HCT116 (cell line): Measurements from ENCODE around the gene QSOX1. TPM values are rescaled to one million over a fixed set of nuclear protein-coding genes. Genes with fewer than 3 reads are reported as not detected.
A peak's percentile ranks its signal among the peaks of the same experiment; 100 is the strongest.

Experiments
- ATAC-seq: fragments of 200-7000 bp; cut with Tn5 transposase; 2 replicates; pipeline ENCODE4 v1.9.1; 2020; ENCODE audit warnings: mild to moderate bottlenecking, moderate library complexity
- BruUV-seq: library from RNA; stranded (reverse); fragments of 400-500 nt; replicated peaks from 2 replicates; lab custom pipeline; 2021; lab: Mats Ljungman, UMichigan
- CTCF ChIA-PET: fragments of 300-600 bp; sonication (Branson Sonifier 250); formaldehyde crosslinking; loops from one replicate; lab custom pipeline; 2021; ENCODE audit warnings: antibody characterized with exemption; lab: Charles Lee
- POLR2A ChIA-PET: fragments of 300-600, 350-600 bp; sonication (Branson Sonifier 250); formaldehyde crosslinking; loops from one replicate; lab custom pipeline; 2021; ENCODE audit warnings: antibody characterized with exemption; lab: Charles Lee
- RAD21 ChIA-PET, 2 experiments: fragments of 300-600 bp; sonication (Branson Sonifier 250); formaldehyde crosslinking; loops; one replicate each; lab custom pipeline; 2023; ENCODE audit warnings: low total read pairs in 2 of 2; ENCODE audit not compliant: uncharacterized antibody in 2 of 2, unreplicated experiment in 2 of 2, low non-redundant PET in 1 of 2; lab: Charles Lee
- DNase-seq: peaks from one replicate; pipeline ENCODE4 v3.0.0-alpha.2; 2010; ENCODE audit warnings: low read depth, low spot score
- H2AFZ ChIP-seq: fragments of 200-600 bp; shearing (Covaris generic), sonication (generic); 2 replicates; pipeline ENCODE4 v1.6.1; 2017; ENCODE audit warnings: low read depth, mixed run types, mixed read lengths, antibody characterized with exemption, low read length; ENCODE audit not compliant: poor library complexity, severe bottlenecking
- H3K27ac ChIP-seq: 2 replicates; pipeline ENCODE4 v1.5.1; 2012; ENCODE audit warnings: low read depth, low read length
- H3K27me3 ChIP-seq: fragments of 200-600 bp; sonication (generic); 2 replicates; pipeline ENCODE4 v1.6.1; 2016; ENCODE audit warnings: mixed run types, low read length, mixed read lengths; ENCODE audit not compliant: insufficient read depth
- H3K36me3 ChIP-seq, 2 experiments: fragments of 200-500 bp in 1 of 2; fragments of 200-600 bp in 1 of 2; sonication (Bioruptor generic) in 1 of 2; sonication (generic) in 1 of 2; 2 replicates each; pipeline versions ENCODE4 v1.5.1 to v1.6.1; 2014 to 2016; ENCODE audit warnings: low read length in 2 of 2, inconsistent platforms in 1 of 2, mixed read lengths in 1 of 2, mixed run types in 1 of 2; ENCODE audit not compliant: insufficient read depth in 2 of 2, control insufficient read depth in 1 of 2
- H3K4me1 ChIP-seq, 2 experiments: fragments of 200-600 bp in 1 of 2; sonication (generic) in 1 of 2; 2 replicates each; pipeline versions ENCODE4 v1.5.1 to v1.6.1; 2012 to 2017; ENCODE audit warnings: low read length in 2 of 2, inconsistent platforms in 1 of 2, mild to moderate bottlenecking in 1 of 2, mixed read lengths in 1 of 2, mixed run types in 1 of 2, moderate library complexity in 1 of 2; ENCODE audit not compliant: insufficient read depth in 2 of 2, control insufficient read depth in 1 of 2
- H3K4me2 ChIP-seq: fragments of 200-600 bp; sonication (generic); 2 replicates; pipeline ENCODE4 v1.6.1; 2017; ENCODE audit warnings: mixed run types, low read length, mixed read lengths
- H3K4me3 ChIP-seq, 2 experiments: fragments of 200-600 bp in 1 of 2; sonication (generic) in 1 of 2; replicated peaks in 1 of 2; 2 replicates each; pipeline ENCODE4 v1.5.1; 2011 to 2016; ENCODE audit warnings: low read length in 2 of 2, control low read depth in 1 of 2, low read depth in 1 of 2, mild to moderate bottlenecking in 1 of 2, mixed read lengths in 1 of 2, mixed run types in 1 of 2
- H3K79me2 ChIP-seq: fragments of 200-600 bp; sonication (generic); 2 replicates; pipeline ENCODE4 v1.6.1; 2017; ENCODE audit warnings: mild to moderate bottlenecking, mixed run types, low read length, moderate library complexity, mixed read lengths; ENCODE audit not compliant: insufficient read depth
- H3K9ac ChIP-seq: fragments of 200-600 bp; sonication (generic); 2 replicates; pipeline ENCODE4 v1.6.1; 2016; ENCODE audit warnings: low read length, mixed read lengths
- H3K9me2 ChIP-seq: fragments of 200-600 bp; sonication (generic), shearing (Covaris generic); 2 replicates; pipeline ENCODE4 v1.6.1; 2017; ENCODE audit warnings: mixed run types, mild to moderate bottlenecking, moderate library complexity; ENCODE audit not compliant: insufficient read depth
- H3K9me3 ChIP-seq, 2 experiments: fragments of 200-500 bp in 1 of 2; fragments of 200-600 bp in 1 of 2; sonication (Bioruptor generic) in 1 of 2; sonication (generic) in 1 of 2; 2 replicates each; pipeline ENCODE4 v1.6.1; 2014 to 2017; ENCODE audit warnings: low read length in 2 of 2, mixed read lengths in 2 of 2, inconsistent platforms in 1 of 2, low read depth in 1 of 2, mild to moderate bottlenecking in 1 of 2, mixed run types in 1 of 2, moderate library complexity in 1 of 2; ENCODE audit not compliant: control insufficient read depth in 1 of 2, insufficient read depth in 1 of 2
- H4K20me1 ChIP-seq: fragments of 200-600 bp; sonication (generic), shearing (Covaris generic); 2 replicates; pipeline ENCODE4 v1.6.1; 2017; ENCODE audit warnings: mixed run types, mild to moderate bottlenecking, moderate library complexity; ENCODE audit not compliant: insufficient read depth
- EGR1 ChIP-seq: IDR thresholded peaks from 2 replicates; pipeline ENCODE4 v1.6.1; 2012; ENCODE audit warnings: low read depth
- ELF1 ChIP-seq: IDR thresholded peaks from 2 replicates; pipeline ENCODE4 v1.6.1; 2012; ENCODE audit warnings: low read depth, borderline replicate concordance
- EZH2 ChIP-seq: fragments of 200-600 bp; sonication (generic); IDR thresholded peaks from 2 replicates; pipeline ENCODE4 v1.6.1; 2017; ENCODE audit warnings: antibody characterized with exemption, mixed run types
- EZH2phosphoT487 ChIP-seq: fragments of 200-600 bp; IDR thresholded peaks from 2 replicates; pipeline ENCODE4 v1.6.1; 2018; ENCODE audit warnings: antibody characterized with exemption, borderline replicate concordance
- FOSL1 ChIP-seq: IDR thresholded peaks from 2 replicates; pipeline ENCODE4 v1.6.1; 2012; ENCODE audit warnings: low read depth
- JUND ChIP-seq: IDR thresholded peaks from 2 replicates; pipeline ENCODE4 v1.6.1; 2012
- MAX ChIP-seq: IDR thresholded peaks from 2 replicates; pipeline ENCODE4 v1.6.1; 2012
- POLR2A ChIP-seq: IDR thresholded peaks from 2 replicates; pipeline ENCODE4 v1.7.0; 2011; ENCODE audit warnings: borderline replicate concordance; ENCODE audit not compliant: insufficient read depth, insufficient read length; ENCODE audit errors: extremely low read depth
- RAD21 ChIP-seq: IDR thresholded peaks from 2 replicates; pipeline ENCODE4 v1.6.1; 2012; ENCODE audit warnings: low read depth, mild to moderate bottlenecking
- SIN3A ChIP-seq: IDR thresholded peaks from 2 replicates; pipeline ENCODE4 v1.6.1; 2012; ENCODE audit warnings: low read depth
- SP1 ChIP-seq: IDR thresholded peaks from 2 replicates; pipeline ENCODE4 v1.6.1; 2012; ENCODE audit warnings: low read depth
- SRF ChIP-seq: IDR thresholded peaks from 2 replicates; pipeline ENCODE4 v1.6.1; 2012; ENCODE audit warnings: low read depth
- TCF7L2 ChIP-seq: IDR thresholded peaks from 2 replicates; pipeline ENCODE4 v1.7.0; 2011; ENCODE audit warnings: borderline replicate concordance, inconsistent platforms; ENCODE audit not compliant: insufficient read depth, insufficient read length; ENCODE audit errors: extremely low read depth
- YY1 ChIP-seq: IDR thresholded peaks from 2 replicates; pipeline ENCODE4 v1.6.1; 2011; ENCODE audit warnings: low read length, low read depth, moderate library complexity, mild to moderate bottlenecking; ENCODE audit not compliant: insufficient replicate concordance; ENCODE audit errors: extremely low read depth
- ZFX ChIP-seq: fragments of 450-650 bp; IDR thresholded peaks from 2 replicates; pipeline ENCODE4 v1.6.1; 2017
- ZNF274 ChIP-seq: fragments of 200-500 bp; sonication (Bioruptor generic); IDR thresholded peaks from 2 replicates; pipeline ENCODE4 v1.6.1; 2014; ENCODE audit warnings: mild to moderate bottlenecking, low read depth, low read length, inconsistent platforms
- intact Hi-C: fragments of 100-400 bp; cut with micrococcal nuclease; formaldehyde crosslinking; loops from 2 replicates; pipeline ENCODE4 v1.10.0; 2022
- total RNA-seq: library from RNA; stranded (reverse); gene quantifications from one replicate; pipeline ENCODE4 v1.2.1, GENCODE V29; 2021; ENCODE audit not compliant: unreplicated experiment

QSOX1 gene
- total RNA-seq, 1 experiment from 2014 or later = 89.2 TPM

- ChIA-PET POLR2A (no interaction called here), CTCF (no interaction called here), RAD21 (no interaction called here)
- ATAC-seq (no peak), DNase-seq (no peak)
- Histone ChIP-seq H2AFZ (no peak overlapping the region), H3K4me1 (peaks cover 2 to 43% of the 10 kb centered on the region in 2 experiments; a peak in 3 of 4 replicates), H4K20me1 (no peaks in the 10 kb centered on the region), H3K79me2 (peaks cover 12% of the 10 kb centered on the region), H3K9me2 (no peaks in the 10 kb centered on the region), H3K9ac (no peak overlapping the region), H3K4me3 (peak overlapping the region in 1 of 2 experiments; percentile 91; a peak in 1 of 4 replicates), H3K4me2 (peak overlapping the region; percentile 90; the same call in 1 of the 2 replicates), H3K27me3 (no peaks in the 10 kb centered on the region), H3K27ac (no peak overlapping the region), H3K36me3 (no peaks in the 10 kb centered on the region), H3K9me3 (no peaks in the 10 kb centered on the region)
- TF ChIP-seq MAX (no peak), YY1 (no peak), POLR2A (no peak), EGR1 (no peak), SIN3A (no peak), ZFX (no peak), ELF1 (no peak), SP1 (no peak), EZH2 (no peak), FOSL1 (no peak), SRF (no peak), EZH2phosphoT487 (no peak), JUND (no peak), TCF7L2 (no peak), ZNF274 (no peak), RAD21 (no peak)
- intact Hi-C loops = no loop called here
- no TSS peak for BruUV-seq
These were observed 1.6 kb upstream of the QSOX1 start for GRCh38 chr1:180153032-180153431.
